Keratinocyte (primary cell): Measurements from ENCODE around the gene ARPIN.

Experiments
- EZH2 ChIP-seq: IDR thresholded peaks from one replicate; pipeline ENCODE4 v1.6.1; 2012; ENCODE audit warnings: inconsistent platforms, mild to moderate bottlenecking, low read length, moderate library complexity
- TF ChIP-seq, protein P1 (sequence below), 3 experiments: IDR thresholded peaks in 1 of 3; conservative IDR thresholded peaks in 1 of 3; optimal IDR thresholded peaks in 1 of 3; 2 replicates in 2 of 3; 3 replicates in 1 of 3; pipeline versions ENCODE3 to v1.5.1; 2011; ENCODE audit warnings: low read length in 3 of 3, mild to moderate bottlenecking in 3 of 3, moderate library complexity in 2 of 3, control low read depth in 1 of 3, inconsistent platforms in 1 of 3; ENCODE audit not compliant: insufficient read depth in 2 of 3; ENCODE audit errors: extremely low read depth in 1 of 3

DNA sequence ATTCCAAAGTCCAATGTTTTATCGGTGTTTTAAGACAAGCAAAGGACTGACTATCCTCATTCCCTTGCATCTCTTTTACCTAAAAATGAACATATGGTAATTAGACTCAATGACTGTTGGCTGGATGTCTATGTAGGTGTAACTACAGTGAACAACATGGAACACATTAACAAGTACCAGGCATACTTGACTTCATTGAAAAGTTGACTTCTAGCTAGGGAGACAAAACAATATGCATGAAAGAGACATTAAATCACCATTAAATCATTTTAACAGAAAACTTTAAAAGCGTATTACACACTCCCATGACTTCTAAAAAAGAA, 63.8 kb downstream of the ARPIN start:
- TF ChIP-seq, protein P1, sequence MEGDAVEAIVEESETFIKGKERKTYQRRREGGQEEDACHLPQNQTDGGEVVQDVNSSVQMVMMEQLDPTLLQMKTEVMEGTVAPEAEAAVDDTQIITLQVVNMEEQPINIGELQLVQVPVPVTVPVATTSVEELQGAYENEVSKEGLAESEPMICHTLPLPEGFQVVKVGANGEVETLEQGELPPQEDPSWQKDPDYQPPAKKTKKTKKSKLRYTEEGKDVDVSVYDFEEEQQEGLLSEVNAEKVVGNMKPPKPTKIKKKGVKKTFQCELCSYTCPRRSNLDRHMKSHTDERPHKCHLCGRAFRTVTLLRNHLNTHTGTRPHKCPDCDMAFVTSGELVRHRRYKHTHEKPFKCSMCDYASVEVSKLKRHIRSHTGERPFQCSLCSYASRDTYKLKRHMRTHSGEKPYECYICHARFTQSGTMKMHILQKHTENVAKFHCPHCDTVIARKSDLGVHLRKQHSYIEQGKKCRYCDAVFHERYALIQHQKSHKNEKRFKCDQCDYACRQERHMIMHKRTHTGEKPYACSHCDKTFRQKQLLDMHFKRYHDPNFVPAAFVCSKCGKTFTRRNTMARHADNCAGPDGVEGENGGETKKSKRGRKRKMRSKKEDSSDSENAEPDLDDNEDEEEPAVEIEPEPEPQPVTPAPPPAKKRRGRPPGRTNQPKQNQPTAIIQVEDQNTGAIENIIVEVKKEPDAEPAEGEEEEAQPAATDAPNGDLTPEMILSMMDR (optimal IDR thresholded peaks at IDR 0.05 in 1 of 3, IDR thresholded peaks at IDR 0.05 in 1 of 3, conservative IDR thresholded peaks at IDR 0.05 in 1 of 3; ENCODE audit: extremely low read depth in 1 of 3, insufficient read depth in 2 of 3, low read length in 3 of 3) = no peak
- TF ChIP-seq EZH2 = no peak
